Trophoblast cell (in vitro differentiated cells and primary cell): Measurements from ENCODE around the gene TGFB1I1.

ENCODE experiments used
- DNase-seq, 2 donors: peaks; one replicate each; pipeline ENCODE4 v3.0.0-alpha.2; 2016
- H2AFZ ChIP-seq: 2 replicates; pipeline ENCODE4 v1.6.1; 2013; ENCODE audit warnings: low read length, moderate library complexity, mild to moderate bottlenecking; ENCODE audit not compliant: insufficient read depth, poor library complexity
- H2AK5ac ChIP-seq: 2 replicates; pipeline ENCODE4 v1.6.1; 2013; ENCODE audit warnings: mild to moderate bottlenecking, low read length
- H2BK120ac ChIP-seq: 2 replicates; pipeline ENCODE4 v1.6.1; 2013; ENCODE audit warnings: low read length, mild to moderate bottlenecking, moderate library complexity; ENCODE audit not compliant: insufficient read depth, poor library complexity
- H2BK12ac ChIP-seq: 2 replicates; pipeline ENCODE4 v1.6.1; 2013; ENCODE audit warnings: mild to moderate bottlenecking, low read length, moderate library complexity
- H2BK5ac ChIP-seq: 2 replicates; pipeline ENCODE4 v1.6.1; 2013; ENCODE audit warnings: low read length, low read depth, moderate library complexity, mild to moderate bottlenecking; ENCODE audit not compliant: poor library complexity
- H3K14ac ChIP-seq: 2 replicates; pipeline ENCODE4 v1.6.1; 2013; ENCODE audit warnings: mild to moderate bottlenecking, low read length
- H3K18ac ChIP-seq: 2 replicates; pipeline ENCODE4 v1.6.1; 2013; ENCODE audit warnings: mild to moderate bottlenecking, low read length
- H3K23ac ChIP-seq: 2 replicates; pipeline ENCODE4 v1.6.1; 2013; ENCODE audit warnings: low read length
- H3K27ac ChIP-seq: 2 replicates; pipeline ENCODE4 v1.5.1; 2013; ENCODE audit warnings: low read depth, mild to moderate bottlenecking, inconsistent platforms, low read length, moderate library complexity
- H3K27me3 ChIP-seq: 2 replicates; pipeline ENCODE4 v1.6.1; 2013; ENCODE audit warnings: inconsistent platforms, mild to moderate bottlenecking, low read length, moderate library complexity; ENCODE audit not compliant: insufficient read depth
- H3K36me3 ChIP-seq, 2 experiments: 1 replicate in 1 of 2; 2 replicates in 1 of 2; pipeline ENCODE4 v1.6.1; 2013; ENCODE audit warnings: low read length in 2 of 2, mild to moderate bottlenecking in 2 of 2, moderate library complexity in 1 of 2; ENCODE audit not compliant: insufficient read depth in 2 of 2, control insufficient read depth in 1 of 2
- H3K4ac ChIP-seq: 2 replicates; pipeline ENCODE4 v1.6.1; 2013; ENCODE audit warnings: low read depth, mild to moderate bottlenecking, low read length, moderate library complexity
- H3K4me1 ChIP-seq, 2 experiments: 1 replicate in 1 of 2; 2 replicates in 1 of 2; pipeline ENCODE4 v1.6.1; 2013; ENCODE audit warnings: low read length in 2 of 2, mild to moderate bottlenecking in 2 of 2, moderate library complexity in 1 of 2; ENCODE audit not compliant: insufficient read depth in 2 of 2, control insufficient read depth in 1 of 2
- H3K4me2 ChIP-seq: 2 replicates; pipeline ENCODE4 v1.6.1; 2013; ENCODE audit warnings: inconsistent platforms, mild to moderate bottlenecking, low read length, moderate library complexity
- H3K4me3 ChIP-seq: 2 replicates; pipeline ENCODE4 v1.5.1; 2013; ENCODE audit warnings: mild to moderate bottlenecking, low read depth, low read length, inconsistent platforms
- H3K79me1 ChIP-seq: one replicate; pipeline ENCODE4 v1.6.1; 2013; ENCODE audit warnings: low read length
- H3K79me2 ChIP-seq: 2 replicates; pipeline ENCODE4 v1.6.1; 2013; ENCODE audit warnings: low read length, mild to moderate bottlenecking; ENCODE audit not compliant: control insufficient read depth, insufficient read depth, poor library complexity
- H3K9ac ChIP-seq: 2 replicates; pipeline ENCODE4 v1.6.1; 2013; ENCODE audit warnings: mild to moderate bottlenecking, low read length
- H3K9me3 ChIP-seq: 2 replicates; pipeline ENCODE4 v1.6.1; 2013; ENCODE audit warnings: low read depth, mild to moderate bottlenecking, control low read depth, inconsistent platforms, low read length; ENCODE audit not compliant: insufficient read depth
- H4K12ac ChIP-seq: 2 replicates; pipeline ENCODE4 v1.6.1; 2013; ENCODE audit warnings: low read depth, mild to moderate bottlenecking, low read length, moderate library complexity
- H4K8ac ChIP-seq: 2 replicates; pipeline ENCODE4 v1.6.1; 2013; ENCODE audit warnings: low read depth, mild to moderate bottlenecking, low read length, moderate library complexity
- H4K91ac ChIP-seq: one replicate; pipeline ENCODE4 v1.6.1; 2013; ENCODE audit warnings: low read depth, mild to moderate bottlenecking, low read length, moderate library complexity
- WGBS: extraction: QIAGEN DNeasy Blood & Tissue Kit; methylation state at CpG from one replicate; pipeline ENCODE4 v1.1.7; 2013; ENCODE audit warnings: missing lambda C conversion rate; ENCODE audit not compliant: insufficient read length, insufficient coverage; ENCODE audit errors: extremely low coverage; 5-methylcytosine and 5-hydroxymethylcytosine counted together

Gene TGFB1I1

DNA sequence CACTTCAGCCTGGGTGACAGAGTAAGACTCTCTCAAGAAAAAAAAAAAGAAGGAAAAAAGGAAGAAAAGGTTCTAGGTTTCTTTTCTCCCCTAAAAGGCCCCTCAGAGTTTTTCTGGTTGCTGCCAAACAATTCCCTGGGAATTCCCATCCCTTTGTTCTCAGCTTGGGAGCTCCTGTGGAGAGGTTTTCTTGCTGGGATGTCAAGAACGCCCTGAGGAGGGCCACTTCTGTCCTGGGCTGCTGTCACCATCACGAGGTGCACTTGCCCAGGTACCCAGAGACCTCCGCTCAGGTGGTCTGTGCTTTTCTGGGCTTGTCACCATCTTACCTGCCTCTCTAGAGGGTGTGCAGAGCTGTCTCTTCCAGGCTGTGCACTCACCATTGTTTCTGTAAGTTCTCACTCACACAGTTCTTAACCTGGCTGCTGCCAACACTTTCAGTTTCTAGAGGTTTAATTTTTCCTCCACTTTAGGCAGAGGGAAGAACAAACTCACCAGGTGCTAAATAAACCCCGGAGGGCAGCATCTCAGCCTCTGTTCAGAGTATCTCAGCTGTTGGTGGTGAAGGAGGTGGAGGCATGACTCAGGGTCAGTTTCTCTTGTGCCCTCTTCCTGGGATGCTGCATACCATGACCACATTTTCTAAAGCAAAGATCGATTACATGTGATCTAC is 41.4 kb upstream of the TGFB1I1 start:
- Histone ChIP-seq H3K27ac (no peak overlapping the region), H3K4ac (no peak overlapping the region), H3K4me2 (no peak overlapping the region), H2AK5ac (no peak overlapping the region), H3K18ac (no peak overlapping the region), H4K12ac (no peak overlapping the region), H3K79me2 (no peaks in the 10 kb centered on the region), H2BK120ac (no peak overlapping the region), H3K4me3 (no peak overlapping the region), H4K91ac (no peak overlapping the region), H3K23ac (no peak overlapping the region), H3K14ac (no peak overlapping the region), H3K9me3 (peaks cover 4% of the 10 kb centered on the region), H3K9ac (no peak overlapping the region), H3K79me1 (no peaks in the 10 kb centered on the region), H2BK12ac (no peak overlapping the region), H3K36me3 (no peaks in the 10 kb centered on the region), H3K4me1 (no peaks in the 10 kb centered on the region), H2BK5ac (no peak overlapping the region), H4K8ac (no peak overlapping the region), H3K27me3 (no peaks in the 10 kb centered on the region), H2AFZ (no peak overlapping the region)
- DNase-seq = no peak
- no CpG with 5 or more reads among the region's 5 CpGs for WGBS

DNA sequence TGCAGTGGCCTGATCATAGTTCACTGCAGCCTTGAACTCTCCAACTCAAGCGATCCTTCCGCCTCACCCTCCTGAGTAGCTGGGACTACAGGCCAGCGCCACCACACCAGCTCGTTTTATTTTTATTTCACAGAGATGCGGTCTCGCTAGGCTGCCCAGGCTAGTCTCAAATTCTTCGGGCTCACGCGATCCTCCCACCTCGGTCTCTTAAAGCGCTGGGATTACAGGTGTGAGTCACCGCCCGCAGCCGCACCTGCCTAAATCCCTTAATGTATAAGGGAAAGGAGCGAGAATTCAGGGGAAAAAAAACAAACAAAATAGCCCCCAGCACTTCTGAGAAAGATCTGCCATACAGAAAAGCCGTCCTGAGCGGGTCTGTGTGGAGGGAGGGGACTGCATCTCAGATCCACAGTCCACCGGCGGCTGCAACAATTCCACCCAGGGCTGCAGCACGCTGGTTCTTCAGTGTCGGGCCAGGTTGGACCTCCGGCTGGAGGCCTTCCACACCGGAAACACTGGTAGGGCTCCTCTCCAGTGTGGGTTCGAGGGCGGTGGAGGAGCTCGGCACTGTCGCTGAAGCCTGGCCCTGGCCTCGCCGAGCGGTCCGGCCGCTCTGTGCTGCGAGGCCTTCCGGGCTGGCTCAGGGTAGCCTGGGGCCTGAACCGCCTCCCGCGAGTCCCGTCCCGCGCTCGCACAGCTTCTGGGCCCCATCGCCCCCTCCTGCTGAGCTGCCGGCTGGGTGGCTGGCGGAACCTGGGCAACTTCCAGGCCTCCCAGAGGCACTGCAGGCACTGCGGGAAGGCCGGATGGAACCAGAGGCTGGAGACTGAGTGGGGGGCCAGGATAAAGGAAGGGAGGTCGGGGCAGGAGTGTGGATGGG is 36.4 kb upstream of the TGFB1I1 start:
- no peaks in the 10 kb centered on the region for H3K79me1 ChIP-seq
- H3K36me3 ChIP-seq = no peaks in the 10 kb centered on the region
- WGBS = no CpG with 5 or more reads among the region's 47 CpGs
- H3K27ac ChIP-seq = no peak overlapping the region
- no peak overlapping the region for H3K18ac ChIP-seq
- H4K12ac ChIP-seq = no peak overlapping the region
- no peak overlapping the region for H2AK5ac ChIP-seq
- H3K4ac ChIP-seq = no peak overlapping the region
- H3K23ac ChIP-seq = no peak overlapping the region
- peak; percentile 43 to 64 for DNase-seq
- H3K4me2 ChIP-seq = no peak overlapping the region
- H3K27me3 ChIP-seq = no peaks in the 10 kb centered on the region
- H2AFZ ChIP-seq = no peak overlapping the region
- no peak overlapping the region for H4K8ac ChIP-seq
- no peaks in the 10 kb centered on the region for H3K9me3 ChIP-seq
- H2BK12ac ChIP-seq = no peak overlapping the region
- H3K4me1 ChIP-seq = no peaks in the 10 kb centered on the region
- H2BK120ac ChIP-seq = no peak overlapping the region
- H2BK5ac ChIP-seq = no peak overlapping the region
- H3K4me3 ChIP-seq = no peak overlapping the region
- no peak overlapping the region for H3K14ac ChIP-seq
- no peak overlapping the region for H3K9ac ChIP-seq
- H3K79me2 ChIP-seq = no peaks in the 10 kb centered on the region
- H4K91ac ChIP-seq = no peak overlapping the region

GRCh38 chr16:31436221-31437045 is 35.5 kb upstream of the TGFB1I1 start:
- H3K36me3 ChIP-seq = no peaks in the 10 kb centered on the region
- H3K27ac ChIP-seq = no peak overlapping the region
- no peak overlapping the region for H3K23ac ChIP-seq
- H3K4me2 ChIP-seq = no peak overlapping the region
- no peak overlapping the region for H2BK5ac ChIP-seq
- H3K4me3 ChIP-seq = no peak overlapping the region
- H2BK12ac ChIP-seq = no peak overlapping the region
- no peak overlapping the region for H3K9ac ChIP-seq
- H3K4ac ChIP-seq = no peak overlapping the region
- no peak overlapping the region for H4K12ac ChIP-seq
- no peak overlapping the region for H4K8ac ChIP-seq
- H3K14ac ChIP-seq = no peak overlapping the region
- WGBS = no CpG with 5 or more reads among the region's 44 CpGs
- no peaks in the 10 kb centered on the region for H3K79me2 ChIP-seq
- H2AFZ ChIP-seq = no peak overlapping the region
- H3K9me3 ChIP-seq = no peaks in the 10 kb centered on the region
- H2AK5ac ChIP-seq = no peak overlapping the region
- no peak for DNase-seq
- H3K18ac ChIP-seq = no peak overlapping the region
- no peaks in the 10 kb centered on the region for H3K4me1 ChIP-seq
- no peaks in the 10 kb centered on the region for H3K27me3 ChIP-seq
- no peaks in the 10 kb centered on the region for H3K79me1 ChIP-seq
- no peak overlapping the region for H4K91ac ChIP-seq
- no peak overlapping the region for H2BK120ac ChIP-seq

DNA sequence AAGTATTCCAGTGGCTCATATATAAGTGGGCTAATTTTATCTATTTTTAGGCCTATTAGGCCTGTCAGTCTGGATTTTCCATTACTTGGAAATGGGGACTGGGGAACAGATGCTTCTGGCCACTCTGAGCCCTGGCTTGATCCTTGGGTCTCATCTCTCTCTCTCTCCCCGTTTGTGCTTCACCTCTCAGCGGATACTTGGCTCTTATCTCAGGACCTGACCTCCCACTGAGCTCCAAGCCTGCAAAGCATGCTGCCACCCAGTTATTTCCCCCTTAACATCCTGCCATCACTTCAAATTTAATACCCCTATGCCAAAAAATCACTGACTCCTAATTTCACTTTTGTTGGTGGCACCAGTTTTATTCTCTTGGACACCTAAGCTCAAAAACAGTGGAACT is 33.5 kb upstream of the TGFB1I1 start:
- no CpG with 5 or more reads among the region's 2 CpGs for WGBS
- H3K18ac ChIP-seq = no peak overlapping the region
- H3K27me3 ChIP-seq = no peaks in the 10 kb centered on the region
- no peak overlapping the region for H2AFZ ChIP-seq
- no peak overlapping the region for H4K12ac ChIP-seq
- H3K4me1 ChIP-seq = no peaks in the 10 kb centered on the region
- peaks cover 7% of the 10 kb centered on the region for H3K79me1 ChIP-seq
- no peak overlapping the region for H4K8ac ChIP-seq
- H3K4me2 ChIP-seq = no peak overlapping the region
- no peak overlapping the region for H3K4me3 ChIP-seq
- no peak overlapping the region for H3K14ac ChIP-seq
- no peak overlapping the region for H3K27ac ChIP-seq
- no peak overlapping the region for H2BK5ac ChIP-seq
- H3K4ac ChIP-seq = no peak overlapping the region
- H2BK120ac ChIP-seq = no peak overlapping the region
- H3K79me2 ChIP-seq = peaks cover 4% of the 10 kb centered on the region
- no peak overlapping the region for H2AK5ac ChIP-seq
- no peak overlapping the region for H2BK12ac ChIP-seq
- H3K23ac ChIP-seq = no peak overlapping the region
- no peak overlapping the region for H4K91ac ChIP-seq
- DNase-seq = no peak
- no peak overlapping the region for H3K9ac ChIP-seq
- H3K9me3 ChIP-seq = no peaks in the 10 kb centered on the region
- no peaks in the 10 kb centered on the region for H3K36me3 ChIP-seq
